GM12872 (cell line): ENCODE measurements around the gene SMIM44.

Experiments
- CTCF ChIP-seq: IDR thresholded peaks from 3 replicates; pipeline ENCODE4 v1.5.1; 2011; ENCODE audit warnings: low read depth, mild to moderate bottlenecking, low read length, moderate library complexity; ENCODE audit not compliant: insufficient read depth

SMIM44 gene

GRCh38 chr19:3467437-3468198 lies 15.6 kb downstream of the SMIM44 start:
- no peak for TF ChIP-seq CTCF

- no peak for TF ChIP-seq CTCF
These were observed 16.6 kb downstream of the SMIM44 start for GRCh38 chr19:3466635-3467034.

GRCh38 chr19:3465552-3465951 lies 17.7 kb downstream of the SMIM44 start:
- TF ChIP-seq CTCF: no peak

GRCh38 chr19:3464587-3465235 lies 18.5 kb downstream of the SMIM44 start:
- no peak for TF ChIP-seq CTCF

GRCh38 chr19:3463714-3464586 lies 19.3 kb downstream of the SMIM44 start:
- TF ChIP-seq CTCF: no peak

- no peak for TF ChIP-seq CTCF
These were observed 20.1 kb downstream of the SMIM44 start for GRCh38 chr19:3462991-3463713.
